Osteocyte (in vitro differentiated cells): Measurements from ENCODE around the gene SLC8A1. TPM values are rescaled to one million over a fixed set of nuclear protein-coding genes. Genes with fewer than 3 reads are reported as not detected.

Source experiments
- DNase-seq: peaks from one replicate; pipeline ENCODE4 v3.0.0; 2021; ENCODE audit warnings: mixed read lengths; ENCODE audit not compliant: unreplicated experiment; ENCODE audit errors: extremely low spot score
- H3K27ac Mint-ChIP-seq: one replicate; pipeline ENCODE4 v1.8.0; 2021; ENCODE audit warnings: mild to moderate bottlenecking, mixed read lengths; ENCODE audit not compliant: unreplicated experiment
- H3K27me3 Mint-ChIP-seq: one replicate; pipeline ENCODE4 v1.8.0; 2021; ENCODE audit warnings: mixed read lengths; ENCODE audit not compliant: unreplicated experiment
- H3K36me3 Mint-ChIP-seq: one replicate; pipeline ENCODE4 v1.8.0; 2021; ENCODE audit warnings: mixed read lengths; ENCODE audit not compliant: unreplicated experiment
- H3K4me1 Mint-ChIP-seq: one replicate; pipeline ENCODE4 v1.8.0; 2021; ENCODE audit warnings: mixed read lengths; ENCODE audit not compliant: unreplicated experiment
- H3K4me3 Mint-ChIP-seq: one replicate; pipeline ENCODE4 v1.8.0; 2021; ENCODE audit warnings: mild to moderate bottlenecking, moderate library complexity, mixed read lengths; ENCODE audit not compliant: unreplicated experiment
- H3K9me3 Mint-ChIP-seq: one replicate; pipeline ENCODE4 v1.8.0; 2021; ENCODE audit warnings: mixed read lengths; ENCODE audit not compliant: unreplicated experiment
- CTCF ChIP-seq: fragments of 200-600 bp; sonication (generic); IDR thresholded peaks from 2 replicates; pipeline ENCODE4 v1.5.0; 2021; ENCODE audit warnings: antibody characterized with exemption, mild to moderate bottlenecking, moderate library complexity
- total RNA-seq: library from RNA; stranded (reverse); gene quantifications from 2 replicates; pipeline ENCODE4 v1.2.1, GENCODE V29; 2021

SLC8A1 gene
- total RNA-seq, 1 donor from 2014 or later, result 17.3 TPM

GRCh38 chr2:40166006-40166405 is 285.9 kb downstream of the SLC8A1 start:
- Mint-ChIP-seq H3K27me3 (no peaks in the 10 kb centered on the region), H3K4me1 (peaks cover 33% of the 10 kb centered on the region), H3K9me3 (no peaks in the 10 kb centered on the region), H3K27ac (no peak overlapping the region), H3K36me3 (peaks cover 7% of the 10 kb centered on the region), H3K4me3 (no peak overlapping the region)
- no peak for DNase-seq
- TF ChIP-seq CTCF, result no peak

GRCh38 chr2:40165509-40165844 is 286.4 kb downstream of the SLC8A1 start:
- Mint-ChIP-seq H3K4me3 (no peak overlapping the region), H3K4me1 (peaks cover 33% of the 10 kb centered on the region), H3K9me3 (no peaks in the 10 kb centered on the region), H3K27me3 (no peaks in the 10 kb centered on the region), H3K36me3 (peaks cover 7% of the 10 kb centered on the region), H3K27ac (peak overlapping the region; percentile 45)
- no peak for TF ChIP-seq CTCF
- DNase-seq, result no peak

GRCh38 chr2:40164736-40165508 is 287.0 kb downstream of the SLC8A1 start:
- Mint-ChIP-seq H3K4me3 (no peak overlapping the region), H3K27ac (peak overlapping the region; percentile 45), H3K4me1 (peaks cover 31% of the 10 kb centered on the region), H3K36me3 (peaks cover 7% of the 10 kb centered on the region), H3K27me3 (no peaks in the 10 kb centered on the region), H3K9me3 (no peaks in the 10 kb centered on the region)
- no peak for TF ChIP-seq CTCF
- DNase-seq, result no peak

GRCh38 chr2:40161986-40162385 is 289.9 kb downstream of the SLC8A1 start:
- Mint-ChIP-seq H3K27ac (no peak overlapping the region), H3K9me3 (no peaks in the 10 kb centered on the region), H3K36me3 (peaks cover 7% of the 10 kb centered on the region), H3K4me3 (no peak overlapping the region), H3K27me3 (no peaks in the 10 kb centered on the region), H3K4me1 (peaks cover 17% of the 10 kb centered on the region)
- no peak for TF ChIP-seq CTCF
- DNase-seq, result no peak

GRCh38 chr2:40160751-40161218 is 291.1 kb downstream of the SLC8A1 start:
- Mint-ChIP-seq H3K27ac (no peak overlapping the region), H3K4me3 (no peak overlapping the region), H3K9me3 (no peaks in the 10 kb centered on the region), H3K36me3 (peaks cover 7% of the 10 kb centered on the region), H3K4me1 (peaks cover 14% of the 10 kb centered on the region), H3K27me3 (no peaks in the 10 kb centered on the region)
- no peak for TF ChIP-seq CTCF
- no peak for DNase-seq
